OCI-M2 (cell line): Measurements from ENCODE around the gene AVPI1.
"Not testable (repeated sequence)": the region's sequence is repeated elsewhere in the genome, so short reads cannot be mapped to it uniquely, and the experiment has no call there.

ENCODE experiments used
- DNase-seq: peaks from one replicate; lab custom pipeline; 2025; ENCODE audit not compliant: unreplicated experiment; lab: John Stamatoyannopoulos, UW

AVPI1 gene

GRCh38 chr10:97640868-97641811 is 45.9 kb downstream of the AVPI1 start:
- DNase-seq = peak; percentile 32

GRCh38 chr10:97640174-97640867 is 46.7 kb downstream of the AVPI1 start, which contains the start of gene PI4K2A:
PI4K2A (plus strand) TSS chr10:97640671; CDS start chr10:97640743, 72 bp downstream.
- peak; percentile 96 for DNase-seq

- not testable (repeated sequence) for DNase-seq
Measured at GRCh38 chr10:97639090-97639489, 48.0 kb downstream of the AVPI1 start.

DNA sequence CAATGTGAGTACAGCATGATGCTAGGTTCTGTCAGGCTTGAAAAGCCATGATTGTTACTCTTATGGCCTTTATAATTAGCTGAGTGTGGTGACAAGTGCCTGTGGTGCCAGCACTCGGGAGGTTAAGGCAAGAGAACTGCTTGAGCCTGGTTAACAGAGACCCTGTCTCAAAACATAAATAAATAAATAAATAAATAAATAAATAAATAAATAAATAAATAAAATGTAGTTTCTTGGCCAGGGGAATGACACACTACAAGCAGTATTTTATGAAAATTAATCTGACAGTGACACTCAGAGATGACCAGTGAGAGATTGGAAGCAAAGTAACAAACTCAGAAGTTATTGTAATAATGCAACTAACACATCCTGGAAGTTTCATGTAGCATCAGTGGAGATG is 51.5 kb downstream of the AVPI1 start:
- no peak for DNase-seq

- DNase-seq = no peak
Measured at GRCh38 chr10:97633921-97634320, 53.1 kb downstream of the AVPI1 start.

GRCh38 chr10:97632949-97633884 is 53.8 kb downstream of the AVPI1 start, which contains the start of gene MORN4:
MORN4 (minus strand) TSS chr10:97633500; CDS start chr10:97619653, 13,847 bp downstream.
- no peak for DNase-seq

DNA sequence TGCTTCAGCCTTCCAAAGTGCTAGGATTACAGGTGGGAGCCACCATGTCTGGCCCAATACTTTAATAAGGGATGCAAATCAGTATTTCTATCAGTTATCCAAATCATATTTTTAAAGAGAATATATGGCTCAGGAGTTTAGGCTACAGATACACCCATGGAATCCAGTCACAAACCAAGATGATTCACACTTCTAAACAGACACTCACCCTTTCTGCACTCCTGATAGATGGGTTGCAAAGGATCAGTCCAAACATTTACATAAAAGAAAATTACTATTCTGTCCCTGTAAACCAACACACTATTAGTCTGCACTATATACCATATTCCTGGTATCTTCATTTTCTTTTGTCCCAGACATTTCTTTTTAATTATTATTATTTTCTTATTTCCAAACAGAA is 55.9 kb downstream of the AVPI1 start:
- DNase-seq = no peak

- no peak for DNase-seq
Measured at GRCh38 chr10:97629289-97629688, 57.8 kb downstream of the AVPI1 start.

DNA sequence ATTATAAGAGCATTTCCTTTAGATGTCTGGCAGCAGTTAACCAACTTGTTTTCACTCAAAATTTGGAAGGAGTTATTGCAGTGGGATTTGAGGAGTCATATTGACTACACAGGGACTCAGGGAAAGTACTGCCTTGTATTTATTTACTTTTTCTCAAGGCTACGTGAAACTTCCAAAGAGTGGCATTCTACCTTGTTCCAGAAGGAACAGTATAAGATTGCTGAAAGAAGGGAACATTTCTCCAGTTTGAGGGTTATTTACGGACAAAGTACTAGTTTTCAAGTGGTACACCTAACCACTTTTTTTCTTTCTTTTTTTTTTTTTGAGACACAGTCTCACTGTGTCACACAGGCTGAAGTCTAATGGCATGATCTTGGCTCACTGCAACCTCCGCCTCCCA is 58.8 kb downstream of the AVPI1 start:
- no peak for DNase-seq

GRCh38 chr10:97627731-97628130 is 59.3 kb downstream of the AVPI1 start:
- DNase-seq = no peak
